GM10248 (cell line): Measurements from ENCODE around the gene KLRC4.

Experiments used
- CTCF ChIA-PET: fragments of 300-600 bp; sonication (Branson Sonifier 250); formaldehyde crosslinking; extraction: SDS; loops from one replicate; lab custom pipeline; 2021; ENCODE audit warnings: antibody characterized with exemption; lab: Yijun Ruan, JAX
- POLR2A ChIA-PET: fragments of 350-650 bp; sonication (Branson Sonifier 250); formaldehyde crosslinking; extraction: SDS; loops from one replicate; lab custom pipeline; 2020; ENCODE audit warnings: antibody characterized with exemption; lab: Yijun Ruan, JAX
- DNase-seq: peaks from one replicate; pipeline ENCODE4 v3.0.0; 2012; ENCODE audit errors: extremely low spot score
- TF ChIP-seq, protein P1 (sequence below): IDR thresholded peaks from 2 replicates; pipeline ENCODE4 v1.5.1; 2012; ENCODE audit warnings: mild to moderate bottlenecking, low read depth; ENCODE audit errors: extremely low read depth, missing control alignments, control extremely low read depth

Gene KLRC4, protein sequence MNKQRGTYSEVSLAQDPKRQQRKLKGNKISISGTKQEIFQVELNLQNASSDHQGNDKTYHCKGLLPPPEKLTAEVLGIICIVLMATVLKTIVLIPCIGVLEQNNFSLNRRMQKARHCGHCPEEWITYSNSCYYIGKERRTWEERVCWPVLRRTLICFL

DNA sequence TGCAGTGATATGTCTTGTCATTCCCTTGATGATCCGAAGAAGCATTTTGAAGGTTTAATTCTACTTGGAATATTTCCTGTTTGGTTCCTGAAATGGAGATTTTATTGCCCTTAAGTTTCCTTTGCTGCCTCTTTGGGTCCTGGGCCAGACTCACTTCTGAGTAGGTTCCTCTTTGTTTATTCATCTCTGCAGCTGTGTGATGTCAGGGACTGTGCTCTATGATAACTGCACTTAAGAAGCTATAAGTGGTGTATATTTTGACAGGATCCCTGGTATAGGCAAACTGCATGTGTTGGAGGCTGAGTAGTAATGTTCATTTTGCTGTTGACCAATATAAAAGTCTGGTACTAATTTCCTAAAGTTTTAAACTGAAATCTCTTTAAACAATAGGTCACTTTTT, at the start of gene KLRC4:
TSS of gene KLRC4 (minus strand) at position 366 of the 400 bp plus-strand sequence. CDS start at position 184, 182 bp downstream.
- CTCF ChIA-PET, result interaction anchor here (1.6 kb wide), 1 partner anchor 24 kb away, joined by 3 read pairs; no protein-coding TSS in a partner anchor
- TF ChIP-seq, protein P1, sequence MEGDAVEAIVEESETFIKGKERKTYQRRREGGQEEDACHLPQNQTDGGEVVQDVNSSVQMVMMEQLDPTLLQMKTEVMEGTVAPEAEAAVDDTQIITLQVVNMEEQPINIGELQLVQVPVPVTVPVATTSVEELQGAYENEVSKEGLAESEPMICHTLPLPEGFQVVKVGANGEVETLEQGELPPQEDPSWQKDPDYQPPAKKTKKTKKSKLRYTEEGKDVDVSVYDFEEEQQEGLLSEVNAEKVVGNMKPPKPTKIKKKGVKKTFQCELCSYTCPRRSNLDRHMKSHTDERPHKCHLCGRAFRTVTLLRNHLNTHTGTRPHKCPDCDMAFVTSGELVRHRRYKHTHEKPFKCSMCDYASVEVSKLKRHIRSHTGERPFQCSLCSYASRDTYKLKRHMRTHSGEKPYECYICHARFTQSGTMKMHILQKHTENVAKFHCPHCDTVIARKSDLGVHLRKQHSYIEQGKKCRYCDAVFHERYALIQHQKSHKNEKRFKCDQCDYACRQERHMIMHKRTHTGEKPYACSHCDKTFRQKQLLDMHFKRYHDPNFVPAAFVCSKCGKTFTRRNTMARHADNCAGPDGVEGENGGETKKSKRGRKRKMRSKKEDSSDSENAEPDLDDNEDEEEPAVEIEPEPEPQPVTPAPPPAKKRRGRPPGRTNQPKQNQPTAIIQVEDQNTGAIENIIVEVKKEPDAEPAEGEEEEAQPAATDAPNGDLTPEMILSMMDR, result no peak
- DNase-seq, result no peak
- POLR2A ChIA-PET, result no interaction called here

DNA sequence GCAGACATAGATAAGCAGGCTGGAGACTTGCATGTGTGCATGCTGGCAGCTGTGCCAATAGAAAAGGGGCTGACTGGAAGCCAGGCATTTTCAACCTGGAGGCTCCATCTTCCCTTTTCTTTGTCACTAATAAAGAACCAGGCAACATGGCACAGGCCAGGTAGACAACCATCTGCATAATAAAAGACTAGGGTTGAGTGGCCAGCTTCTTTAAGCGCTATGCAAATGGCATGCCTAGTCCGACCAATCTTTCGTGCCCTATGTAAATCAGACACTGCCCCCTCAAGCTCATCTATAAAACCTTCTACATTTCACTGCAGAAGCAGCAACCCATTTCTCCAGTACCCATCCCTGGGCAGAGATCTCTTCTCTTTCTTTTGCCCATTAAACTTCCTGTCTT, 48.2 kb upstream of the KLRC4 start:
- ChIA-PET CTCF (no interaction called here), POLR2A (no interaction called here)
- TF ChIP-seq, protein P1, result no peak
- DNase-seq, result no peak

GRCh38 chr12:10456856-10457255, 47.3 kb upstream of the KLRC4 start:
- TF ChIP-seq, protein P1, result no peak
- DNase-seq, result no peak
- POLR2A ChIA-PET, result no interaction called here
- CTCF ChIA-PET, result no interaction called here

DNA sequence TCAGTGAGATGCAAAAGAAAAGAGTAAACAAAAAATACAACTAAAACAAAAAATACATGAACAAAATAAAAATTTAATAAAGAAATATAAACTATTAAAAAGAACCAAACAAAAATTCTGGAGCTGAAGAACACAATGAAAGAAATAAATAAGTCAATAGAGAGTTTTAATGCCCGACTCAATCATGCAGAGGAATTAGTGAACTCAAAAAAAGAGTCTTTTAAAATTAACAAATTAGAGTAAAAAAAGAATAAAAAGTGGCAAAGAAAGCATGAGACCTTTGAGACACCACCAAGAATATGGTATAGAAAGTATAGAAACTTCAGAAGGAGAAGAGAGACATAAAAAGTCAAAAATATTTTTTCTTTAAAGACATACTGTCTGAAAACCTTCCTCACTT, 46.2 kb upstream of the KLRC4 start:
- CTCF ChIA-PET, result no interaction called here

GRCh38 chr12:10454531-10454930, 45.0 kb upstream of the KLRC4 start:
- ChIA-PET CTCF (no interaction called here), POLR2A (no interaction called here)

More for the DNA sequence above, 46.2 kb upstream of the KLRC4 start:
- TF ChIP-seq, protein P1, result no peak
- no peak for DNase-seq
- POLR2A ChIA-PET, result no interaction called here

GRCh38 chr12:10453156-10453555, 43.6 kb upstream of the KLRC4 start, which contains the start of gene KLRC1:
Gene KLRC1, minus strand, starts transcription at chr12:10453377. Its CDS starts 2,221 bp downstream, at chr12:10451156.
- ChIA-PET CTCF (no interaction called here), POLR2A (no interaction called here)
- no peak for DNase-seq
- TF ChIP-seq, protein P1, result no peak

More at GRCh38 chr12:10454531-10454930, 45.0 kb upstream of the KLRC4 start:
- TF ChIP-seq, protein P1, result no peak
- no peak for DNase-seq
